NCI-H82 treated with DMSO at 0.1 percent for 48 hours (cell line): ENCODE measurements around the gene EXOSC2.

Experiments
- DNase-seq: peaks from one replicate; lab custom pipeline; 2025; ENCODE audit not compliant: unreplicated experiment; lab: John Stamatoyannopoulos, UW

Gene EXOSC2

DNA sequence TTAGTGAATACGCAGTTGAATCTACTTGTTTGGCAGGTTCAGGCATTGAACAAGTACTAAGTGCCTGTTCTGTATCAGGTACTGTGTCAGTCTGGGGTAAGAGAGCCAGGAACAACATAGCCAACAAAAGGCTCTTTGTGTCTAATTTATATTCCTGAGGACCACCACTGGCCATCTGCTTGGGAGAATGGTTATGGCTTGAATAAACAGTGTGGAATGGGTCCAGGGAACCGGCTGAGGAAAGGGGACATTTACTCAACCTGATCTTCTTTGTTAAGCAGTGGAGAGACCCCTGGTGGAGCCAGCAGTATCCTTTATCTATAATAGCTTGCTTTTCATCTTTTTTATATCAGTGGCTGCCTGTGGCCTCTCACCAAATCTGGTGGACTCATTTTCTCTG lies 38.6 kb downstream of the EXOSC2 start:
- no peak for DNase-seq

DNA sequence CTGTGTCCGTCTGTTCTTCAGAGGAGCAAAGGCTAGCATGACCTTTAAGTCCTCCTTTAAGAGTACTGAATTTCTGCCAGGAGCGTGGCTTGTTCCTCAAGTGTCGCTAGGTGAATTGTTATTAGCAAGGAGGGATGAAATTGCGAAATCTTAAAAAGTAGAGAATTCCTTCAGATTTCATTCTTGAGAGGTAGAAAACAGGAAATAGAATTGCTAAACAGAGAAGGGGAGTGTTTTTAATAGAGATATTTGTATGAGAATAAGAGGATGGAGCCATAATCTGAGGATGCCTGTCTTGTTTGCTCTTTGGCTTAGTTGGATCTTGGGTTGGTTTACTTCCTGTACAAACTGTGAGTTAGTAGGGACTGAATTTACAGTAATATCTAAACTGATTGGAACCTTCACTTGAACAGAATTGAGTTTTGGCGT lies 39.2 kb downstream of the EXOSC2 start:
- DNase-seq, result no peak

GRCh38 chr9:130735566-130735965 lies 42.0 kb downstream of the EXOSC2 start:
- DNase-seq, result no peak

- DNase-seq, result no peak
Measured at GRCh38 chr9:130736834-130737233, 43.3 kb downstream of the EXOSC2 start.

- DNase-seq, result no peak
Measured at GRCh38 chr9:130738281-130738680, 44.7 kb downstream of the EXOSC2 start.

GRCh38 chr9:130739081-130739480 lies 45.5 kb downstream of the EXOSC2 start:
- DNase-seq, result no peak

DNA sequence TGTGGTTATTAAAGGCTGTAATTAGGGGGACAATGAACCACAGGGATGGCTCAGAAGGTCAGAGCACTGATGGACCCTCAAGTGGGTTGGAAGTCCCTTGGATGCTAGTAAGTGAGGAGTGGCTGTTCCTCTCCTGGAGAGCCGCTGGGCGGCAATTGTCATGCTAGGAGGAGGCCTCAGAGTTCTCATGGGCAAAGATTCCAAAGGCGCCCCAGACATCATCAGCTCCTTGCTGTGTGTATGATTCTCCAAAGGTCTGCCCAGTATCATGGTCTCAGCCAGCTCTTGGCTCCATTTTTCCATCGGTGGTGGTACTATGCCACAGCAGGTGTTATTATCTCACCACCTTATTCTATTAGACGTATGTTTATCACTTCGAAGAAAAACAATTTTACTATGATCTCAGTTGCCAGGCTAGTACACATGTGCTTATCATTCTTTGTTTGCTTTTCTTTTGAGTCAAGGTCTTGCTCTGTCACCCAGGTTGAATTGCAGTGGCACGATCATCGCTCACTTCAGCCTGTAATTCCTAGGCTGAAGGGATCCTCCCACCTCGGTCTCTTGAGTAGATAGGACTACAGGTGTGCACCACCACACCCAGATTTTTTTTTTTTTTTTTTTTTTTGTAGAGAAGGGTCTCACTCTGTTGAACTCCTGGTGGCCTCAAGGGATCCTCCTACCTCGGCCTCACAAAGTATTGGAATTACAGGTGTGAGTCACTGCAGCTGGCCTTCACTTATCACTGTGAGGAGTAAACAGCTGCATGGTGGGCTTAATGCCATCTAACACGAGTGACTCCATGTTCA lies 46.8 kb downstream of the EXOSC2 start:
- DNase-seq, result no peak

DNA sequence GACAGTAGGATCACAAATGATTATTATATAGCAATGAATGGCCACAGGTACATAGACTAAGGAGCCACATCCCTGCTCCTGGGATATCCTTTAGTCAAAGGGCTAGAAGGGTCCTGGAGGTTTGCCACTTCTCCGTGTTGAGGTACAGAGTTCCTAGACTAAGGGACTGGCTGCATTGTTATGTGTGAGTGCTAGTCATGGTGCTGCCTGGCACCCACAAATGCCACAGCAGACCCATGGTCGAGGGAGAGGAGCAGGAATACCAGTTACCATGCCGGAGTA lies 47.4 kb downstream of the EXOSC2 start:
- DNase-seq, result no peak

DNA sequence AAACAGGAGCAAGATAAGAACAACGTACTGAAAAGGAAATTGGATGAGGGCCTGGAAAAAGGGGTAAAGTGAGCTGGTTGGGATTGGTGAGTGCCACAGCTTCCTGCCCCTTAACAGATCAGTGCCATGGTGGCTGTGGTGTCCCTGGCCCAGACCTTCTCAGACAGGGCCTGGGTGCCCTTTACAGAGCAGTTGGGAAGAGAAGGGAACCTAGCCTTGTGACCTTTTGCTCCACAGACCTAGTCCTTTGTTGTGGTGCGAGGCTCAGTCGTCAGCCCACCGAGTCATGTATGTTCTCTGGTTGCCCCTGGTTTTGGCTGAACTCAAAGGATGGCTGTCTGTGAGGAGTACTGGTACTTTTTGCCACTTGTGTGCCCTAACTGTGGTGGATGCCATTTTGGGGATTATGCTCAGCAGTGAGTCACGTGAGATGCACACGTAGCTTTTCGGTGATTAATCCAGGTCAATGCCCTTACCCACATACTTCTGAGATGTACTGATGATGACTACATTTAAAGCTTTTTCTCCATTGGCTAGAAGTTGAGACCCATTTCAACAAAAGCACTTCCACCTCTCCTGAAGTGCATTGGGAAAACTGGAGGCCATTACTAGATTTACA lies 48.4 kb downstream of the EXOSC2 start:
- no peak for DNase-seq

DNA sequence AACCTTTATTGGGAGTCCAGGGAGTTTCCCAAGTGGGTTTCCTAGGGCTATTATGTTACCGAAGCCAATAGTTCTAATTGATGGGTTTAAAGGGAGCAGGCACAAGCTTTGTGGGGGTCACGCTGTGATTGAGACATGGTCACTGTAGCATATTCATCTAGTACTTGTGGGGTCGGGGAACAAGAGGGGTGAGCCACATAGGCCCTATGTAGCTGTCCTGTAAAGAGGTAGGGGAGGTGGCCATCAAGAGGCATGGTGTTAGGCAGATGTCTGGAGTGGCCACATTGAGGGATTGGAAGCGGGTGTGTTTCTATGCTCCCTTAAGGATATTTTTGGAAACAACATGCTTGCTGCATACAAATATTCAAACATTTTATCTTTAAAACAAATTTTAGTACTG lies 50.1 kb downstream of the EXOSC2 start:
- DNase-seq, result no peak

DNA sequence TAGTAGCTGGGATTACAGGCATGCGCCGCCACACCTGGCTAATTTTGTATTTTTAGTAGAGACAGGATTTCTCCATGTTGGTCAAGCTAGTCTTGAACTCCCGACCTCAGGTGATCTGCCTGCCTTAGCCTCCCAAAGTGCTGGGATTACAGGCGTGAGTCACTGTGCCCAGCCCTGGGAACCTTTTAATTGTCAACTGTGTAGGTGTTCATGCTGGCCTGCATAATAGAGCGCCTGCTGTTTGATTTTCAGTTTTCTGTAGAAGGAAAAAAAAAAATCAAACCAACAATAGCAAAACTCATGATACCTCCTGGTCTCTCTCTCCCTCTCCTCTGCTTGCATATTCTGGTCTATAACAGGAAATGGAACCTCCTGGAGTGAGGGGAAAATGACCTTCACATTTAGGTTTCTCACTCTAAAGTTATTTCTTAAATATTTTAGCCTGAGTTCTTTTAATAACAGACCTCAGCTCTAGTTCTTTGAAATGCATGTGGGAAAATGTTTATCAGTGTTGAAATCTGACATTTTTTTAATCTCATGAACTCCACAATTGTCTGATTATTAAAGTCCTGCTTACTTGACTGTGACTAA lies 51.7 kb downstream of the EXOSC2 start:
- DNase-seq, result no peak

GRCh38 chr9:130745829-130746228 lies 52.2 kb downstream of the EXOSC2 start:
- no peak for DNase-seq

DNA sequence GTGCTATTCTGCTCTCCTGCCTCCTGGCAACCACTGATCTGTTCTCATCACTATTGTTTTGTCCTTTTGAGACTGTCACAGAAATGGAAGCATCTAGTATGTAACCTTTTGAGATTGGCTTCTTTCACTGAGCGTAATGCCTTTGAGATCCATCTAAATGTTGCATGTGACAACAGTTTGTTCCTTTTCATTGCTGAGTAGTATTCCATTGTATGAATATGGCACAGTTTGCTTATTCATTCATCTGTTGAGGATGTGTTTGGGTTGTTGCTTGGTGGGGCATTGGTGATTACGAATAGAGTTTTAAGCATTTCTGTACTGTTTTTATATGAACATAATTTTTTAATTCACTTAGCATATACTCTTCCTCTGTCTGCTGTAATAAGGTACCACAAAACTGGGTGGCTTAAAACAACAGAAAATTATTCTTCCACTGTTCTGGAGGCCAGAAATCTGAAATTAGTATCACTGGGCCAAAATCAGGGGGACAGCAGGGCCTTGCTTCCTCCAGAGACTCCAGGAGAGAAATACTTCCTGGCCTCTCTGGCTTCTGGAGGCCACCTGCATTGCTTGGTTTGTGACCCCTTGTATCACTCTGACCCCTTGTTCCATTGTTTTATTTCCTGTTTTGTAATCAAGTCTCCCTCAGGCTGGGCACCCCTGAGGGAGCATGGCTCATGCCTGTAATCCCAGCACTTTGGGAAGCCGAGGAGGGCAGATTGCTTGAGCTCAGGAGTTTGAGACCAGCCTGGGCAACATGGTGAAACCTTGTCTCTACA lies 53.0 kb downstream of the EXOSC2 start:
- no peak for DNase-seq

- DNase-seq, result peak; percentile 53
Measured at GRCh38 chr9:130751631-130752355, 58.2 kb downstream of the EXOSC2 start.
